Right lobe of liver (tissue), 4 donors: ENCODE measurements around the gene LSM12.

Experiments
- POLR2A ChIP-seq: fragments of 450-650 bp; IDR thresholded peaks from one replicate; pipeline ENCODE4 v1.6.1; 2017; ENCODE audit warnings: antibody characterized with exemption, mild to moderate bottlenecking
- TF ChIP-seq, protein P1 (sequence below), 4 donors: fragments of 200-600 bp in 3 of 4; fragments of 450-650 bp in 1 of 4; IDR thresholded peaks; one replicate each; pipeline versions ENCODE4 v1.5.1 to v1.8.0; 2016 to 2022; ENCODE audit warnings: antibody characterized with exemption in 4 of 4, mild to moderate bottlenecking in 2 of 4
- donor health status: DM: no; HTN: no; CAD: no.
- donor health status: DM: no; HTN: no; CAD: no.
- donor health status: DM: no; HTN: yes; CAD: no.

- no peak for TF ChIP-seq POLR2A
- TF ChIP-seq, protein P1, sequence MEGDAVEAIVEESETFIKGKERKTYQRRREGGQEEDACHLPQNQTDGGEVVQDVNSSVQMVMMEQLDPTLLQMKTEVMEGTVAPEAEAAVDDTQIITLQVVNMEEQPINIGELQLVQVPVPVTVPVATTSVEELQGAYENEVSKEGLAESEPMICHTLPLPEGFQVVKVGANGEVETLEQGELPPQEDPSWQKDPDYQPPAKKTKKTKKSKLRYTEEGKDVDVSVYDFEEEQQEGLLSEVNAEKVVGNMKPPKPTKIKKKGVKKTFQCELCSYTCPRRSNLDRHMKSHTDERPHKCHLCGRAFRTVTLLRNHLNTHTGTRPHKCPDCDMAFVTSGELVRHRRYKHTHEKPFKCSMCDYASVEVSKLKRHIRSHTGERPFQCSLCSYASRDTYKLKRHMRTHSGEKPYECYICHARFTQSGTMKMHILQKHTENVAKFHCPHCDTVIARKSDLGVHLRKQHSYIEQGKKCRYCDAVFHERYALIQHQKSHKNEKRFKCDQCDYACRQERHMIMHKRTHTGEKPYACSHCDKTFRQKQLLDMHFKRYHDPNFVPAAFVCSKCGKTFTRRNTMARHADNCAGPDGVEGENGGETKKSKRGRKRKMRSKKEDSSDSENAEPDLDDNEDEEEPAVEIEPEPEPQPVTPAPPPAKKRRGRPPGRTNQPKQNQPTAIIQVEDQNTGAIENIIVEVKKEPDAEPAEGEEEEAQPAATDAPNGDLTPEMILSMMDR (IDR thresholded peaks at IDR 0.05): no peak
Observed at GRCh38 chr17:44049294-44050060, 17.0 kb downstream of the LSM12 start.
